K562 (cell line): ENCODE data around the gene ERAL1. TPM values are rescaled to one million over a fixed set of nuclear protein-coding genes. Genes with fewer than 3 reads are reported as not detected.

Experiments used
- ATF7 ChIP-seq: fragments of 450-650 bp; IDR thresholded peaks from 2 replicates; pipeline ENCODE4 v1.7.1; 2014; ENCODE audit warnings: mild to moderate bottlenecking, moderate library complexity
- CHD1 ChIP-seq: fragments of 200-600 bp; sonication (generic); IDR thresholded peaks from one replicate; pipeline ENCODE4 v1.6.1; 2012; ENCODE audit warnings: mild to moderate bottlenecking, moderate library complexity, low read length, inconsistent platforms
- EHMT2 ChIP-seq: fragments of 450-650 bp; IDR thresholded peaks from 2 replicates; pipeline ENCODE4 v1.6.1; 2018; ENCODE audit warnings: antibody characterized with exemption
- ESRRB ChIP-seq: fragments of 250-450 bp; sonication (Bioruptor Pico); IDR thresholded peaks from 2 replicates; pipeline ENCODE4 v1.5.0; 2020; ENCODE audit warnings: mild to moderate bottlenecking, moderate library complexity, borderline replicate concordance
- NR2F6 ChIP-seq: fragments of 450-650 bp; formaldehyde crosslinking; IDR thresholded peaks from 2 replicates; pipeline ENCODE4 v1.4.0; 2020; ENCODE audit warnings: mild to moderate bottlenecking
- PHF21A ChIP-seq: fragments of 450-650 bp; IDR thresholded peaks from 2 replicates; pipeline ENCODE4 v1.6.1; 2017; ENCODE audit warnings: low read depth, borderline replicate concordance
- POLR2B ChIP-seq: fragments of 450-650 bp; IDR thresholded peaks from 2 replicates; pipeline ENCODE4 v1.6.1; 2018; ENCODE audit warnings: low read depth; ENCODE audit not compliant: partially characterized antibody
- POLR3G ChIP-seq: IDR thresholded peaks from 2 replicates; pipeline ENCODE4 v1.6.1; 2011; ENCODE audit not compliant: insufficient read length, insufficient replicate concordance; ENCODE audit errors: extremely low read depth
- RAD21 ChIP-seq, 2 experiments: fragments of 250-450 bp in 1 of 2; fragments of 450-650 bp in 1 of 2; sonication (Bioruptor Pico) in 1 of 2; formaldehyde crosslinking in 1 of 2; IDR thresholded peaks in 1 of 2; conservative IDR thresholded peaks in 1 of 2; 2 replicates each; pipeline versions ENCODE4 v1.4.0 to v1.8.0; 2020 to 2022; ENCODE audit warnings: mild to moderate bottlenecking in 2 of 2, moderate library complexity in 1 of 2
- RB1 ChIP-seq: fragments of 450-650 bp; IDR thresholded peaks from 2 replicates; pipeline ENCODE4 v1.6.1; 2017; ENCODE audit warnings: low read depth, mild to moderate bottlenecking
- SAP30 ChIP-seq: fragments of 200-600 bp; sonication (generic); IDR thresholded peaks from 2 replicates; pipeline ENCODE4 v1.6.1; 2012; ENCODE audit warnings: borderline replicate concordance, low read depth, mild to moderate bottlenecking, moderate library complexity, low read length, control low read depth, inconsistent platforms; ENCODE audit not compliant: insufficient read depth, poor library complexity, severe bottlenecking
- ZNF121 ChIP-seq: sonication (generic); formaldehyde crosslinking; conservative IDR thresholded peaks from 2 replicates; pipeline ENCODE4 v1.8.0; 2022; ENCODE audit warnings: missing genetic modification reagents
- ZNF197 ChIP-seq: fragments of 200-800 bp; sonication (Bioruptor generic); IDR thresholded peaks from 2 replicates; pipeline ENCODE4 v1.6.1; 2016; ENCODE audit warnings: low read depth, missing genetic modification characterization, missing compliant biosample characterization
- ZNF354B ChIP-seq: fragments of 250-450 bp; sonication (Bioruptor Pico); IDR thresholded peaks from 2 replicates; pipeline ENCODE4 v1.4.0; 2020
- ZNF785 ChIP-seq: fragments of 250-450 bp; sonication (Bioruptor Pico); IDR thresholded peaks from 2 replicates; pipeline ENCODE4 v1.4.0; 2020; ENCODE audit warnings: mild to moderate bottlenecking
- polyA plus RNA-seq, 8 experiments: library from polyadenylated mRNA; depleted of rRNA in 4 of 8; stranded (reverse) in 5 of 8; unstranded in 3 of 8; fragments of >200 nt; fragmentation: Nextera tagmentation in 2 of 8; fragmentation: Illumina TruSeq in 1 of 8; extraction: Ambion mirVana in 2 of 8; extraction: Trizol in 1 of 8; gene quantifications; 2 replicates each; pipeline versions ENCODE4 v1.2.1 to v1.2.3, GENCODE V29; 2011 to 2014; ENCODE audit warnings: inconsistent platforms in 1 of 8, missing spikeins in 1 of 8
- total RNA-seq, 7 experiments: library from RNA; depleted of rRNA in 6 of 7; stranded (reverse); fragments of >200 nt in 6 of 7; fragmentation: Illumina TruSeq in 2 of 7; extraction: Trizol in 2 of 7; gene quantifications; 2 replicates each; pipeline versions ENCODE4 v1.2.1 to v1.2.3, GENCODE V29; 2011 to 2021; ENCODE audit warnings: low replicate concordance in 1 of 7
- TF ChIP-seq, protein P1 (sequence below): fragments of 250-450 bp; sonication (Bioruptor Pico); IDR thresholded peaks from 2 replicates; pipeline ENCODE4 v1.4.0; 2020; ENCODE audit warnings: mild to moderate bottlenecking, moderate library complexity

Gene ERAL1
- total and polyA plus RNA-seq, 9 of the 15 experiments (the other 6 are each of a cell fraction or from before 2014, with no cell fraction given) = 37.5 to 351 (median 106) TPM

DNA sequence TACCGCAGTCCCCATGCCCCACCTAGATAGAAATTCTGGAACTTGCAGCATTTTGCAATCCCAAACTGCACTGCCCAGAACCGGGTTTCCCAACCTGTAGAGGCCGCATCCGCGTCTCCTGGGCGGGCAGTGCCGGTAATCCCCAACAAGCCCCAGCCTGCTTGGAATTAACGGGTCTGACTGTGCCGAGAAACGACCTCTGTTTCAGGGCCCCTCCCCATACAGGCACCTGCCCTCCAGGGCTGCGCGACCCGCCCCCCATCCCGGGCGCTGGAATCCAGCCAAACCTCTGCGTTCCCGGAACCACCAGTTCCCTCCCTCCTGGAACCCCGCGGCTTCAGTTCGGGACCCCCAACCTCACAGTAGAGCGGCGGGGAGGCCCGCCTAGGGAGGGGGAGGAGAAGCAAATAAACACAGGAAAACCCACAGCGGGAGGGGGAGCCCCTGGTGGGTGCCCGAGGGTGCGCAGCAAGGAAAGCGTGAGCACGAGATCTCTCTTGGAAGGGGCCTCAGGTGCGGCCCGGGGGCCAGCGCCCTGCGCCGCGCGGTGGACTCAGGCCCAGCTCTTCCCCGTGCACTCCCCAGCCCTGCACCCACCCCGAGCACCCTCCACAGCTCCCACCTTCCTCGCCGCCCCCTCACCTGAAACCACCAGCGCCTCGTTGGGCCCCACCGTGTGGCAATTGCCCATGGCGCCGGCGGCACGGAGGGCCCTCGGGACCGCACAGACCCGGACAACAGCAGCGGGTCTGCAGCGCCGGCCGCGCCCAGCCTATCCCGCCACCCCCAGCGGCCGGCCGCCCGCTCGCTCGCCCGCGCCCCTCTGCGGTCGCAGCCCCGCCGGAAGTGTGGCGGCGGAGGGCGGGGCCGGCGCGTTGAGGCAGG, 42.3 kb downstream of the ERAL1 start, which contains the start of gene FLOT2 (continued):
- TF ChIP-seq, protein P1, sequence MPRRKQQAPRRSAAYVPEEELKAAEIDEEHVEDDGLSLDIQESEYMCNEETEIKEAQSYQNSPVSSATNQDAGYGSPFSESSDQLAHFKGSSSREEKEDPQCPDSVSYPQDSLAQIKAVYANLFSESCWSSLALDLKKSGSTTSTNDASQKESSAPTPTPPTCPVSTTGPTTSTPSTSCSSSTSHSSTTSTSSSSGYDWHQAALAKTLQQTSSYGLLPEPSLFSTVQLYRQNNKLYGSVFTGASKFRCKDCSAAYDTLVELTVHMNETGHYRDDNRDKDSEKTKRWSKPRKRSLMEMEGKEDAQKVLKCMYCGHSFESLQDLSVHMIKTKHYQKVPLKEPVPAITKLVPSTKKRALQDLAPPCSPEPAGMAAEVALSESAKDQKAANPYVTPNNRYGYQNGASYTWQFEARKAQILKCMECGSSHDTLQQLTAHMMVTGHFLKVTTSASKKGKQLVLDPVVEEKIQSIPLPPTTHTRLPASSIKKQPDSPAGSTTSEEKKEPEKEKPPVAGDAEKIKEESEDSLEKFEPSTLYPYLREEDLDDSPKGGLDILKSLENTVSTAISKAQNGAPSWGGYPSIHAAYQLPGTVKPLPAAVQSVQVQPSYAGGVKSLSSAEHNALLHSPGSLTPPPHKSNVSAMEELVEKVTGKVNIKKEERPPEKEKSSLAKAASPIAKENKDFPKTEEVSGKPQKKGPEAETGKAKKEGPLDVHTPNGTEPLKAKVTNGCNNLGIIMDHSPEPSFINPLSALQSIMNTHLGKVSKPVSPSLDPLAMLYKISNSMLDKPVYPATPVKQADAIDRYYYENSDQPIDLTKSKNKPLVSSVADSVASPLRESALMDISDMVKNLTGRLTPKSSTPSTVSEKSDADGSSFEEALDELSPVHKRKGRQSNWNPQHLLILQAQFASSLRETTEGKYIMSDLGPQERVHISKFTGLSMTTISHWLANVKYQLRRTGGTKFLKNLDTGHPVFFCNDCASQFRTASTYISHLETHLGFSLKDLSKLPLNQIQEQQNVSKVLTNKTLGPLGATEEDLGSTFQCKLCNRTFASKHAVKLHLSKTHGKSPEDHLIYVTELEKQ = 0 out of 2 replicates have a peak, but pooled peaks have one; percentile 12
- no peak for TF ChIP-seq ZNF354B
- TF ChIP-seq NR2F6 (CRISPR knock-in tag) = peak; percentile 38; the same call in 1 of the 2 replicates
- TF ChIP-seq ESRRB (CRISPR knock-in tag) = 0 out of 2 replicates have a peak, but pooled peaks have one; percentile 17
- TF ChIP-seq SAP30 = peak; percentile 69
- TF ChIP-seq PHF21A = 0 out of 2 replicates have a peak, but pooled peaks have one; percentile 17
- no peak for TF ChIP-seq ZNF121 (CRISPR knock-in tag)
- peak; percentile 5 to 31 for TF ChIP-seq RAD21 (CRISPR knock-in tag; conservative IDR thresholded peaks at IDR 0.05 in 1 of 2, IDR thresholded peaks at IDR 0.05 in 1 of 2)
- peak; percentile 68 for TF ChIP-seq POLR2B
- peak; percentile 57 for TF ChIP-seq ATF7
- 0 out of 2 replicates have a peak, but pooled peaks have one; percentile 59 for TF ChIP-seq ZNF197 (CRISPR knock-in tag)
- TF ChIP-seq ZNF785 (CRISPR knock-in tag) = no peak
- TF ChIP-seq RB1 = peak; percentile 92
- TF ChIP-seq EHMT2 = no peak
- peak; percentile 78 for TF ChIP-seq CHD1
- no peak for TF ChIP-seq POLR3G
